ENCODE results near the gene SREK1.
A peak's percentile ranks its signal among the peaks of the same experiment; 100 is the strongest.
"Not testable (repeated sequence)": the region's sequence is repeated elsewhere in the genome, so short reads cannot be mapped to it uniquely, and the experiment has no call there.

The SREK1 gene, protein sequence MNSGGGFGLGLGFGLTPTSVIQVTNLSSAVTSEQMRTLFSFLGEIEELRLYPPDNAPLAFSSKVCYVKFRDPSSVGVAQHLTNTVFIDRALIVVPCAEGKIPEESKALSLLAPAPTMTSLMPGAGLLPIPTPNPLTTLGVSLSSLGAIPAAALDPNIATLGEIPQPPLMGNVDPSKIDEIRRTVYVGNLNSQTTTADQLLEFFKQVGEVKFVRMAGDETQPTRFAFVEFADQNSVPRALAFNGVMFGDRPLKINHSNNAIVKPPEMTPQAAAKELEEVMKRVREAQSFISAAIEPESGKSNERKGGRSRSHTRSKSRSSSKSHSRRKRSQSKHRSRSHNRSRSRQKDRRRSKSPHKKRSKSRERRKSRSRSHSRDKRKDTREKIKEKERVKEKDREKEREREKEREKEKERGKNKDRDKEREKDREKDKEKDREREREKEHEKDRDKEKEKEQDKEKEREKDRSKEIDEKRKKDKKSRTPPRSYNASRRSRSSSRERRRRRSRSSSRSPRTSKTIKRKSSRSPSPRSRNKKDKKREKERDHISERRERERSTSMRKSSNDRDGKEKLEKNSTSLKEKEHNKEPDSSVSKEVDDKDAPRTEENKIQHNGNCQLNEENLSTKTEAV

DNA sequence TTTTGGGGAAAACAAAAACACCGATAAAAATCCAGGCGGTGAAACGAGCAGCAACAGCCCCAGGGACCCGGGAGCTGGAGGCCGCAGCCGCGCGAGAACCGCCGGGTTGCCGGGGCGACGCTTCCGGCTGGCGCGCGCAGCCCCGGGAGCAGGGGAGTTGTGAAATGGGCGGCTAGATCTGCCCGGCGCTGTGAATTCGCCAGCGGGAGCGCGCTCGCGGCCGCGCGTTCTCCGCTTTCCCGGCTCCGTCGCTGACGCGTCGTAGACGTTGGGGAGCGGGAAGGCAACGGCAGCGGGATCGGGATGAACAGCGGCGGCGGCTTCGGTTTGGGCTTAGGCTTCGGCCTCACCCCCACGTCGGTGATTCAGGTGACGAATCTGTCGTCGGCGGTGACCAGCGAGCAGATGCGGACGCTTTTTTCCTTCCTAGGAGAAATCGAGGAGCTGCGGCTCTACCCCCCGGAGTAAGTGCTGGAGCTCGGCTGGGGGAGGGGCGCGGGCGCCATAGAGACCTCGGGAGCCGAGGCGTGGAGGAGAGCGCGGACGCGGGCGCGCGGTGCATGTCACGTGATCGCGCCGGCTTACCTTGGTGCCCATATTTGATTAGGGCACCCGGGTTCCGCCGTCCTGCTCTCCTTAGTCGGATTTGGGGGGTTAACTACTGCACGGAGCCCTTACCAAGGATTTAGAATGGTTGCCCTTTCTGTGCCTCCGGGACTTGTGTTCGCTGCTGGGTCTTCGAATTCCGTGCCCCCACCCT lies at the start of gene SREK1:
Gene SREK1 (plus strand): TSS at position 227 of the 760 bp plus-strand sequence. CDS start 77 bp downstream, at position 304.
- peak; percentile 45 for DNase-seq

DNA sequence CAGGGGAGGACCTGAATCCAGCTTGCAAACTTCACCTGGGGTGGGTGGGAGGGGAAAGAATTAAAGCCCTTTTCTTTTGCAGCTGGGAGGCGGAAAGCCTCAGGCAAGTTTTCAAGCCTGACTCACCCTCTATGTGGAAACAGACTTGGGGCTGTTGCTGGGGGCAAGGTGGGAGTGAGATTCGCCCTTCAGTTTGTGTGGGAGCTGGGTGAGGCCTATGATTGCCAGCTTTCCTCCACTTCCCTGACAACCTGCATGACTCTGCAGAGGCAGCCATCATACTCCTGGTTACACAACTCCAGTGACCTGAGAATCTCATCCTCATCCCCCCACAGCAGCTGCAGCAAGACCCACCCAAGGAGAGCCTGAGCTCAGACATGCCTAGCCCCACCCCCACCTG lies 43.2 kb upstream of the SREK1 start:
- no peak for DNase-seq

- no peak for DNase-seq
These were observed 30.9 kb upstream of the SREK1 start for GRCh38 chr5:66113160-66113559.

- DNase-seq, result no peak
These were observed 25.8 kb upstream of the SREK1 start for GRCh38 chr5:66118304-66118703.

DNA sequence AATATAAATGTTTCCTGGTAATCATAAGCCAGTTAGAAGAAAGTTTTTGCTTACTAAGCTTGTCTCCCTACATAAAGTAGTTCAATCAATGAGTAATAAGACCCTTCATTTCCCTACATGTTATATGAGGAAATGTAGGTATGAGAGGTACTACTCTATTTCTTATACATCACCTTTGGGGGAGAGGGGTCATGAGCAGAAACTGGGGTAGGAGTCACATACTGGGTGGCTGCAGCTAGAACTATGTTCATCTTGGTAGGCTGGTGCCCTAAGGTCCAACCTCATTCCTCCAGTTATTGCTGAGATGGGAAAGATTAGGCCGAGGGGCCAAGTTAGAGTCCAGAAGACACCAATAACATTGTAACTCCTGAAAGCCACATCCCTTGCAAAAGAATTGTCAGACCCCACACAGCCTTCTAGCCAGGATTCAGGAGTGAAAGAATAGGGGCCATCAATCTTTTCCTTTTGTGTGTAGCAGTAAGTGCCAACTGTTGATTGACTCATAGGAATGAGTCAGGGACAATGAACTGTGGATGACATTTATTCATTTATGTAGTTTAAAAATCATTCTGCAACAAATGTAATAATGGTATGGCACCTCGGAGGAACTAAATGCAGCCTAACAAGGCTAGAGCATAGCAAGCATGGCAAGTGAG lies 21.6 kb upstream of the SREK1 start:
- DNase-seq, result no peak

DNA sequence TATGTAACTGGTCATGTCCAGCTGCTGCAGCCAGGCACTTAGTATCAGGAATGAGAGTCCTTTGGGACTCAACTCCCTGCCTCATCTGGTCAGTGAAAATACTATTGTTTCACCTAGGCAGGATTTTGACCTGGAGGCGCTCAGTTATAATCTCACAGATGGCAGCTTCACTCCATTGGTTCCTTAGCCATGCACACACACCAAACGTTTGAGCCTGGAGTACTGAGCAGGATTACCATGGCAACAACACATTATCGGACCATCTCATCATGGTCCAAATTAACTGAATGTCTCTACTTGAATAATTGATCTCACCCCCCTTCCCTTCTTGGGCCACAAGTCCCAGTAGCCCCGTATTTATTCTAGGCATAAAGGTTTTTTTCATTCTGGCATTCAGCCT lies 15.0 kb upstream of the SREK1 start:
- no peak for DNase-seq

DNA sequence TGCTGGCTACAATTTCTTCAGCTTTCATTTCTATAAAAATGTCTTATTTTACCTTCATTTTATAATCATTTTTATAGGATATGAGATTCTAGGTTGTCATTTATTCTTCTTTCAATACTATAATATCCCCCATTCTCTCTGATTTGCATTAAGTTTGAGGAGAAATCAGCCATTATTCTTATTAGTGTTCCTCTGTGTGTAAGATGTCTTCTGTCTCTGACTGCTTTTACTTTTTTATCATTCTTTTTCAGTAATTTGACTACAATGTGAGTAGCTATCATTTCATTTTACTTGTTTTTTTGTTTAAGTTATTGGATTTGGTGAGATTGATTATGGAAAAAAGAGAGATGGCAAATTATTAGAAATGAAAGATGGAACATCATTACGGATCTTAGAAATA lies 13.6 kb upstream of the SREK1 start:
- no peak for DNase-seq

DNA sequence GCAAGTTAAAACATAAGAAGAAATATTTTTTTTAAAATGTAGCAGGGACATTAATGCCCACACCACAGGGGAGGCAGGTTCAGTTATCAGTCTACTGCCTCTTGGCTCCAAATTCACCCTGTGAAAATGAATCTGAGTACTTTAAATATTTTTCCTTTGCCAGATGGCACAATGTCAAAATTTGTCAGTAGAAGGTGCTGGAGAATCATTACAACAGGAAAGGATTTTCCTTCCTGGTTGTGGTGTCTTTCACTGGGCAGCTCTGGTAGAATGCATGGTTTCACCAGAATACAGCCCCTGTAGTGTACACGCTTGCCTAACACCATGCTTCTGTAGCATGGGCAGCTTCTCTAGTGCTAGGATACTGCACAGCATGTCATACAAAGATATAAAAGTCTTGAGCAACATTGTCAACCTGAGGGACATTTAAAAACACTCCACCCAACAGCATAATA lies 9.7 kb upstream of the SREK1 start:
- DNase-seq, result no peak

DNA sequence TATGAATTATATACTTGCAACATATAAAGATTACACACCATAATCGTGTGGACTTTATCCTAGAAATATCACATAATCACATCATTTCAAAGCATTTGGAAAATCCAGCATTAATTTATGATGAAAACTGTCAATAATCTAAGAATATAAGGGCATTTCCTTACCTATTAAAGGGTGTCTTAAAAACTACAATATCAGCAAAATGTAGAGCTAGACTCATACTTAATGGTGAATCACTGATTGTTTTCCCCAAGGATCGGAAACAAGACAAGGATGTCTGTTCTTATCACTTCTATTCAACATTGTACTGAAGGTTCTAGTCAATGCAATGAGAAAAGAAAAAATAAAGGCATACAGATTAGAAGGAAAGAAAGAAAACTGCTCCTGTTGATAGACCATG lies 8.0 kb upstream of the SREK1 start:
- DNase-seq, result no peak

DNA sequence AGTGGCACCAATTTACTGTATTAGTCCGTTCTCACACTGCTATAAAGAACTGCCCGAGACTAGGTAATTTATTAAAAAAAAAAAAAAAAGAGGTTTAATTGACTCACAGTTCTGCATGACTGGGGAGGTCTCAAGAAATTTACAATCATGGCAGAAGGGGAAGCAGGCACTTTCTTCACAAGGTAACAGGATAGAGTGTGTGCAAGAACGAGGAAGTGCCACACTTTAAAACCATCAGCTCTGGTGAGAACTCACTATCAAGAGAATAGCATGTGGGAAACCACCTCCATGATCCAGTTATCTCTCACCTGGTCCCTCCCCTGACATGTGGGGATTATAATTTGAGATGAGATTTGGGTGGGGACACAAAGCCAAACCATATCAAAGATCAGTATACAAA lies 7.2 kb upstream of the SREK1 start:
- DNase-seq, result not testable (repeated sequence)

- DNase-seq, result no peak
These were observed 5.3 kb upstream of the SREK1 start for GRCh38 chr5:66138637-66139317.

DNA sequence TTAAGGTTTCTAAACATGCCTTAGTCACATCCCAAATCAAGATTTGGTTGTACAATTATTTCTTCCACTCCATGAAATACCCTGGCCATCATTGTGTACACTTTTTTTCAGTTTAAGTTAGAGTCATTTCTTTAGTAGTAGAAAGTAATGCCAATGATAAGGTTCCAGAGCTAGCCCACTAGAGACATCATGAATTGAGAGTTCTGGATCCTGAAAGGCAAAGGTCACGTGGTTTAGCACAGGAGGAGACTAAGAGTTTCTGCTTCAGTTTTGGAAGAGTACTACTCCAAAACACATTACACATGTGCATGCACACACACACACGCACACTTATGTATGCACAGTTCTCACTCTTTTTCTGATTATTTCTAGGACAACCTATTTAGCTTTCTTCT lies 4.8 kb upstream of the SREK1 start:
- DNase-seq, result no peak

- DNase-seq, result no peak
These were observed 1.7 kb upstream of the SREK1 start for GRCh38 chr5:66142417-66142816.

DNA sequence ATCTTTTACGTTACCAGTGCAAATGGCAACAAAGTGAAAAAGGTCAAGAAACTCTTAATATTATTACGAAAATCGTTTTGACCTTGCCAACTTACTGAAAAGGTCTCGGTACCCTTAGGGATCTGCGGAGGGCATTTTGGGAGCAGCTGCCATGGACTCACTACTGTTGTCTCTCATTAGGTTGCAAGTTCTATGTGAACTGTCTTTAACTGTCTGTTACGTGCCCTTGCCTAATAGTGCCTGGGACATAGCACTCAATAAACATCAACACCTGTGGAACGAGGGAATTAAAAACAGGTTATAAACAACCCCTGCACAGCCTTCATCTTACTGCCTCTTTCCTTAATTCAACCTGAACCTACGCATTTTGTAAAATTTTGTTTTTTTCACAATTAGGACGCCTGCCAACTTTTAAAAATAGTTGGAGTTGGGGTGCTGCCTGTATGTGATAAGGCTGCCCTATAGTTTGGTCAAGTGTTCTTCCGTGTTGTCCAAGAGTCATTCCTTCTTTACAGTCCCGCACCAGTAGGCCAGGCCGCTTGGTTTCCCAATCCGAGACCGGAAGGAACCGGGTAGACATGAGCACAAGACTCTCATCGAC lies 527 bp upstream of the SREK1 start:
- DNase-seq, result no peak

- peak; percentile 45 for DNase-seq
These were observed 812 bp downstream of the SREK1 start for GRCh38 chr5:66144834-66145390.

DNA sequence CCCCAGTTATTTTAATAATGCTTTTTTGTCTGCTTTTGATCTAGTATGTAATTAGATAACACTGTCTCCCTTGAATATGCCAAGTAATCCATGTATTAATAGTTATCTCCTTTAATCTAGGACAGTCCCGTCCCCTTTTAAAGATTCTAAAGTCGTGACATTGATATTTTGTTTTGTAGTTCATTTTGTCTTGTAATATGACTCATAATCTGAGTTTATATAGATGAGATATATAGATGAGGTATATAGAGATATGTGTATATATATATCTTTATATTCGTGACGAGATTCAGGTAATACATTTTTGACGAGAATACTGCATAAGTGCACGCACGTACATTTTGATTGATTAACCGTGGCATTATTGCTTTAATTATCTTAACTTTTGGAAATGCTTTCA lies 1.6 kb downstream of the SREK1 start:
- no peak for DNase-seq

- DNase-seq, result no peak
These were observed 5.8 kb downstream of the SREK1 start for GRCh38 chr5:66149950-66150349.

GRCh38 chr5:66151030-66151429 lies 6.9 kb downstream of the SREK1 start:
- no peak for DNase-seq

DNA sequence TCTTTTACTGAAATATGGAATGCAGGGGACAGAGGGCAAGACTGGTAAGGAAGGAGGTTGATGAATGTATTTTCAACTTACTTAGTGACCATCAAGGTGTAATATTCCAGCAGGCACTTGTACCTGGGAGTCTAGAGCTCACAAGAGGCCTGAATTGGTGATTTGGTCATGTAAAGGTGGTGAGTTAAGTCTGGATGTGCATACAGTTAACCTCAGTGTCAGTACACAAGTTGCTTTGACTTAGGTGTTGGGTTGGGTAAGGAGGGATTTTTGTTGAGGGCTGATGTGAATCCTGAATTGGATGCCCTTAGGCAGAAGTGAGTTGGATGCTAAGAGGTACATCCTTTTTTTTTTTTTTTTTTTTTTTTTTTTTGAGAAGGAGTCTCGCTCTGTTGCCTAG lies 7.4 kb downstream of the SREK1 start:
- DNase-seq, result no peak

- no peak for DNase-seq
These were observed 12.9 kb downstream of the SREK1 start for GRCh38 chr5:66157046-66157445.

DNA sequence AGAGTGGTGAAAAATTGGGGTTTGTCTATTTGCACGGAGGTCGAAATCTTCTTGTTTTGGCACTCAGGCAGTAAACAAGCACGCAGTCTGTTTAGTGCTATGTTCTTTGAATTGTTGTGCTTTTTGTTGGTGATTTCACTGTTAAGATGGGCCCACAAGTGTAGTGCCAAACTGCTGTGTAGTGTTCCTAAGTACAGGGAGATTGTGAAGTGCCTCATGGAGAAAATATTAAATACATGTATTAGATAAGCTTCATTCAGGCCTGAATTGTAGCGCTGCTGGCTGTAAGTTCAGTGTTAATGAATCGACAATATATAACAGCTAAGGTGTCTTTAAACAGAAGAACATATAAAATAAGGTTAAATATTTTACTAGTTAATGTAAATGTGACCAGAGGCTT lies 17.3 kb downstream of the SREK1 start:
- no peak for DNase-seq

Data from NCI-H1417 treated with DMSO at 0.1 percent for 48 hours (cell line).